GM12878 (cell line): Measurements from ENCODE around the gene ARHGAP45. TPM values are rescaled to one million over a fixed set of nuclear protein-coding genes. Genes with fewer than 3 reads are reported as not detected.

Source experiments
- ATAC-seq: fragments of 200-7000 bp; cut with Tn5 transposase; 3 replicates; pipeline ENCODE4 v1.9.1; 2020; ENCODE audit warnings: mild to moderate bottlenecking, moderate library complexity
- BruUV-seq: library from RNA; stranded (reverse); fragments of 400-500 nt; replicated peaks from 2 replicates; lab custom pipeline; 2021; lab: Mats Ljungman, UMichigan
- CTCF ChIA-PET: fragments of 300-600 bp; sonication (Branson Sonifier 250); formaldehyde crosslinking; extraction: SDS; loops from one replicate; lab custom pipeline; 2021; ENCODE audit warnings: inconsistent platforms; lab: Yijun Ruan, JAX
- POLR2A ChIA-PET: fragments of 350-600 bp; formaldehyde crosslinking; extraction: SDS; loops from one replicate; lab custom pipeline; 2021; ENCODE audit warnings: inconsistent platforms; lab: Charles Lee
- RAD21 ChIA-PET: fragments of 300-600 bp; sonication (Branson Sonifier 250); formaldehyde crosslinking; loops from one replicate; lab custom pipeline; 2023; ENCODE audit warnings: antibody characterized with exemption; ENCODE audit not compliant: unreplicated experiment; lab: Charles Lee
- SMC1A ChIA-PET: fragments of 300-600 bp; sonication (Branson Sonifier 250); formaldehyde crosslinking; loops from one replicate; lab custom pipeline; 2023; ENCODE audit not compliant: unreplicated experiment, uncharacterized antibody; lab: Charles Lee
- DNase-seq: peaks from one replicate; pipeline ENCODE4 v3.0.0-alpha.2; 2011; ENCODE audit warnings: low read depth, low spot score
- FAIRE-seq: peaks from 3 replicates; lab custom pipeline; 2011; peaks lifted over from hg19 to GRCh38; lab: Jason Lieb, UNC
- H2AFZ ChIP-seq: 2 replicates; pipeline ENCODE4 v1.6.0; 2011; ENCODE audit warnings: low read depth, low read length, control low read depth; ENCODE audit not compliant: control insufficient read depth
- H3K27ac ChIP-seq: 2 replicates; pipeline ENCODE4 v1.5.1; 2011; ENCODE audit warnings: control low read depth; ENCODE audit not compliant: control insufficient read depth, insufficient read depth
- H3K27me3 ChIP-seq, 2 experiments: replicated peaks in 1 of 2; 2 replicates each; pipeline versions ENCODE4 v1.6.0 to v1.6.1; 2011; ENCODE audit warnings: low read length in 1 of 2; ENCODE audit not compliant: control insufficient read depth in 2 of 2, insufficient read depth in 2 of 2
- H3K36me3 ChIP-seq, 2 experiments: 2 replicates each; pipeline ENCODE4 v1.5.1; 2011; ENCODE audit warnings: low read length in 1 of 2; ENCODE audit not compliant: control insufficient read depth in 2 of 2, insufficient read depth in 2 of 2
- H3K4me1 ChIP-seq: 2 replicates; pipeline ENCODE4 v1.6.1; 2011; ENCODE audit warnings: mild to moderate bottlenecking, low read length, moderate library complexity, mixed read lengths; ENCODE audit not compliant: control insufficient read depth, insufficient read depth
- H3K4me2 ChIP-seq: 2 replicates; pipeline ENCODE4 v1.6.0; 2011; ENCODE audit warnings: control low read depth; ENCODE audit not compliant: control insufficient read depth, insufficient read depth
- H3K4me3 ChIP-seq: fragments of 200-600 bp; sonication (generic); 2 replicates; pipeline ENCODE4 v1.5.1; 2016
- H3K79me2 ChIP-seq: 2 replicates; pipeline ENCODE4 v1.6.0; 2011; ENCODE audit warnings: low read length; ENCODE audit not compliant: control insufficient read depth, insufficient read depth
- H3K9ac ChIP-seq: 2 replicates; pipeline ENCODE4 v1.8.0; 2011; ENCODE audit warnings: low read length, control low read depth, mixed read lengths; ENCODE audit not compliant: control insufficient read depth, insufficient read depth
- H3K9me3 ChIP-seq: replicated peaks from 3 replicates; pipeline ENCODE4 v1.5.1; 2011; ENCODE audit warnings: mild to moderate bottlenecking, low read length; ENCODE audit not compliant: control insufficient read depth, insufficient read depth
- H4K20me1 ChIP-seq: 2 replicates; pipeline ENCODE4 v1.6.0; 2011; ENCODE audit not compliant: control insufficient read depth, insufficient read depth
- ATF7 ChIP-seq: fragments of 450-650 bp; IDR thresholded peaks from 2 replicates; pipeline ENCODE4 v1.6.1; 2016; ENCODE audit warnings: low read depth, mild to moderate bottlenecking
- BCL11A ChIP-seq: IDR thresholded peaks from 2 replicates; pipeline ENCODE4 v1.6.1; 2011; ENCODE audit warnings: low read depth, low read length
- HDAC2 ChIP-seq: fragments of 200-600 bp; sonication (generic); IDR thresholded peaks from 2 replicates; pipeline ENCODE4 v1.6.1; 2017
- MTA3 ChIP-seq: IDR thresholded peaks from 2 replicates; pipeline ENCODE4 v1.6.1; 2012; ENCODE audit warnings: low read length, inconsistent platforms, borderline replicate concordance
- POLR2A ChIP-seq: IDR thresholded peaks from 2 replicates; pipeline ENCODE4 v1.6.1; 2011; ENCODE audit warnings: low read depth, mild to moderate bottlenecking, low read length
- RB1 ChIP-seq: fragments of 450-650 bp; formaldehyde crosslinking; IDR thresholded peaks from 2 replicates; pipeline ENCODE4 v1.6.1; 2017; ENCODE audit warnings: mild to moderate bottlenecking, borderline replicate concordance
- SPI1 ChIP-seq: IDR thresholded peaks from 2 replicates; pipeline ENCODE4 v1.6.1; 2011; ENCODE audit warnings: low read depth, mild to moderate bottlenecking, low read length, moderate library complexity, borderline replicate concordance; ENCODE audit not compliant: insufficient read depth
- ZNF24 ChIP-seq: fragments of 450-650 bp; IDR thresholded peaks from 2 replicates; pipeline ENCODE4 v1.6.1; 2017; ENCODE audit warnings: antibody characterized with exemption, mild to moderate bottlenecking
- WGBS: methylation state at CpG from one replicate; pipeline ENCODE4 v1.1.6; 2016; ENCODE audit warnings: low lambda C conversion rate; ENCODE audit not compliant: insufficient replicate concordance, insufficient coverage; ENCODE audit errors: missing lambda C conversion rate; 5-methylcytosine and 5-hydroxymethylcytosine counted together
- in situ Hi-C: fragments of 300-500 bp; cut with MboI; formaldehyde crosslinking; loops from 9 replicates; pipeline ENCODE4 v1.14.3; 2018; ENCODE audit warnings: mixed read lengths
- intact Hi-C: fragments of 100-400 bp; cut with micrococcal nuclease; formaldehyde crosslinking; loops from one replicate; pipeline ENCODE4 v1.14.2; 2022; ENCODE audit not compliant: unreplicated experiment
- polyA plus RNA-seq, 11 experiments: library from polyadenylated mRNA; depleted of rRNA in 4 of 11; unstranded in 6 of 11; stranded (reverse) in 5 of 11; fragments of >200 nt; fragmentation: Nextera tagmentation in 4 of 11; fragmentation: Illumina TruSeq in 1 of 11; extraction: Ambion mirVana in 4 of 11; extraction: Trizol in 1 of 11; gene quantifications; 1 replicate in 1 of 11; 2 replicates in 10 of 11; pipeline versions ENCODE4 v1.2.1 to v1.2.3, GENCODE V29; 2011 to 2016; ENCODE audit warnings: inconsistent platforms in 2 of 11, missing spikeins in 2 of 11, low read depth in 1 of 11
- total RNA-seq, 4 experiments: library from RNA; depleted of rRNA in 3 of 4; stranded (reverse); fragments of >200 nt in 3 of 4; fragmentation: Illumina TruSeq in 1 of 4; extraction: Trizol in 1 of 4; gene quantifications; 2 replicates each; pipeline versions ENCODE4 v1.2.1 to v1.2.3, GENCODE V29; 2013 to 2021
- TF ChIP-seq, protein P1 (sequence below): fragments of 450-650 bp; IDR thresholded peaks from 2 replicates; pipeline ENCODE4 v1.6.1; 2017; ENCODE audit warnings: borderline replicate concordance
- TF ChIP-seq, protein P2 (sequence below): fragments of 450-650 bp; formaldehyde crosslinking; IDR thresholded peaks from 2 replicates; pipeline ENCODE4 v1.4.0; 2020; ENCODE audit warnings: mild to moderate bottlenecking, moderate library complexity
- TF ChIP-seq, protein P3 (sequence below): IDR thresholded peaks from 2 replicates; pipeline ENCODE4 v1.6.1; 2012; ENCODE audit warnings: low read depth, low read length, improper control_type of control experiment
- TF ChIP-seq, protein P4 (sequence below): IDR thresholded peaks from 2 replicates; pipeline ENCODE4 v1.6.1; 2012; ENCODE audit warnings: improper control_type of control experiment, low read depth, low read length; ENCODE audit not compliant: insufficient replicate concordance
- TF ChIP-seq, protein P5 (sequence below): IDR thresholded peaks from 2 replicates; pipeline ENCODE4 v1.6.1; 2012; ENCODE audit warnings: low read depth, low read length, improper control_type of control experiment

Gene ARHGAP45
- total and polyA plus RNA-seq, 10 of the 15 experiments (the other 5 are each of a cell fraction or from before 2014, with no cell fraction given): 1.4 to 151 (median 59.9) TPM

DNA sequence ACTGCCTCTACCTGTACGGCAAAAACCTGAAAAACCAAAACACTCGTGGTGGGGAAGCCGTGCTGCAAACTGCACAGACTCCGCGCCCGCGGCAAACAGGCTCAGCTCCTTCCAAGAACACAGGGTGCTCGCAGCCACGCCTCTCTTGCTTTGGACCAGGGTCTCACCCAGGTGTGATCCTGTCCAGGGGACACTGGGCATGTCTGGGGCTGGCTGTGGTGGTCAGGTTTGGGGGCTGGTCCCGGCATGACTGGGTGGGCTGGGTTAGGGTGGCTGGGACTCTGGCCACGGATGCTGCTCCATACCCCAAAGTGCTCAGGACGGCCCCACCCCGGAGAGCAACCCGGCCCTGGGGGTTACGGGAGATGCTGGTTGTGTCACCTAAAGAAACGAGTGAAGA is 50.7 kb downstream of the ARHGAP45 start (continued):
- TF ChIP-seq, protein P1, sequence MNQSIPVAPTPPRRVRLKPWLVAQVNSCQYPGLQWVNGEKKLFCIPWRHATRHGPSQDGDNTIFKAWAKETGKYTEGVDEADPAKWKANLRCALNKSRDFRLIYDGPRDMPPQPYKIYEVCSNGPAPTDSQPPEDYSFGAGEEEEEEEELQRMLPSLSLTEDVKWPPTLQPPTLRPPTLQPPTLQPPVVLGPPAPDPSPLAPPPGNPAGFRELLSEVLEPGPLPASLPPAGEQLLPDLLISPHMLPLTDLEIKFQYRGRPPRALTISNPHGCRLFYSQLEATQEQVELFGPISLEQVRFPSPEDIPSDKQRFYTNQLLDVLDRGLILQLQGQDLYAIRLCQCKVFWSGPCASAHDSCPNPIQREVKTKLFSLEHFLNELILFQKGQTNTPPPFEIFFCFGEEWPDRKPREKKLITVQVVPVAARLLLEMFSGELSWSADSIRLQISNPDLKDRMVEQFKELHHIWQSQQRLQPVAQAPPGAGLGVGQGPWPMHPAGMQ: no peak
- no peak for TF ChIP-seq SPI1
- no peak for TF ChIP-seq MTA3
- no peak for TF ChIP-seq ATF7
- TF ChIP-seq, protein P2, sequence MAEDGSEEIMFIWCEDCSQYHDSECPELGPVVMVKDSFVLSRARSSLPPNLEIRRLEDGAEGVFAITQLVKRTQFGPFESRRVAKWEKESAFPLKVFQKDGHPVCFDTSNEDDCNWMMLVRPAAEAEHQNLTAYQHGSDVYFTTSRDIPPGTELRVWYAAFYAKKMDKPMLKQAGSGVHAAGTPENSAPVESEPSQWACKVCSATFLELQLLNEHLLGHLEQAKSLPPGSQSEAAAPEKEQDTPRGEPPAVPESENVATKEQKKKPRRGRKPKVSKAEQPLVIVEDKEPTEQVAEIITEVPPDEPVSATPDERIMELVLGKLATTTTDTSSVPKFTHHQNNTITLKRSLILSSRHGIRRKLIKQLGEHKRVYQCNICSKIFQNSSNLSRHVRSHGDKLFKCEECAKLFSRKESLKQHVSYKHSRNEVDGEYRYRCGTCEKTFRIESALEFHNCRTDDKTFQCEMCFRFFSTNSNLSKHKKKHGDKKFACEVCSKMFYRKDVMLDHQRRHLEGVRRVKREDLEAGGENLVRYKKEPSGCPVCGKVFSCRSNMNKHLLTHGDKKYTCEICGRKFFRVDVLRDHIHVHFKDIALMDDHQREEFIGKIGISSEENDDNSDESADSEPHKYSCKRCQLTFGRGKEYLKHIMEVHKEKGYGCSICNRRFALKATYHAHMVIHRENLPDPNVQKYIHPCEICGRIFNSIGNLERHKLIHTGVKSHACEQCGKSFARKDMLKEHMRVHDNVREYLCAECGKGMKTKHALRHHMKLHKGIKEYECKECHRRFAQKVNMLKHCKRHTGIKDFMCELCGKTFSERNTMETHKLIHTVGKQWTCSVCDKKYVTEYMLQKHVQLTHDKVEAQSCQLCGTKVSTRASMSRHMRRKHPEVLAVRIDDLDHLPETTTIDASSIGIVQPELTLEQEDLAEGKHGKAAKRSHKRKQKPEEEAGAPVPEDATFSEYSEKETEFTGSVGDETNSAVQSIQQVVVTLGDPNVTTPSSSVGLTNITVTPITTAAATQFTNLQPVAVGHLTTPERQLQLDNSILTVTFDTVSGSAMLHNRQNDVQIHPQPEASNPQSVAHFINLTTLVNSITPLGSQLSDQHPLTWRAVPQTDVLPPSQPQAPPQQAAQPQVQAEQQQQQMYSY (CRISPR knock-in tag): no peak
- no peak for TF ChIP-seq POLR2A
- no peak for TF ChIP-seq HDAC2
- TF ChIP-seq, all 136 proteins: peak for 0

DNA sequence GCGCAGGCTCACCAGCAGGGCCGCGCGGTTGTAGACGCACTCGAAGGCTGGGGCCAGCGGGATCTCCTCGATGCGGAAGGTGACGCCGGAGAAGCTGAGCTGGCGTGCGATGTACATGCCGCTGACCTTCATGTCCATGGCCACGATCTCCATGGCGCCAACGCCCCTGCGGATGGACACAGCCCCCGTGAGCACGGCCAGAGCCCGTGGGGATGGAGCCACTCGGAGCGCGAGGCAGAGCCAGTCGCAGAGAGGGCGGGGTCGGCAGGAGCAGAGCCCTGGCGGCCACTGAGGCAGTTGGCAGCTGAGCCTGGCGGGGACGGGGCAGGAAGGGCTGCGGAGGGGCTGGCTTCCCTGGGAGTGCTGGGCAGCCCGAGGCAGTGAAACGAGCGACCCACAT is 52.0 kb downstream of the ARHGAP45 start:
- ATAC-seq (no peak), DNase-seq (no peak), FAIRE-seq (no peak)
- Histone ChIP-seq H2AFZ (no peak overlapping the region), H3K79me2 (no peaks in the 10 kb centered on the region), H3K9me3 (no peaks in the 10 kb centered on the region), H4K20me1 (no peaks in the 10 kb centered on the region), H3K27ac (no peak overlapping the region), H3K36me3 (peaks cover 0 to 45% of the 10 kb centered on the region in 2 experiments), H3K4me3 (no peak overlapping the region), H3K4me1 (no peaks in the 10 kb centered on the region), H3K27me3 (no peaks in the 10 kb centered on the region), H3K4me2 (no peak overlapping the region), H3K9ac (no peak overlapping the region)
- in situ Hi-C loops: no loop called here
- ChIA-PET POLR2A (no interaction called here), SMC1A (no interaction called here), CTCF (no interaction called here), RAD21 (no interaction called here)
- WGBS: 94% methylated on average over 34 of the region's 34 CpGs
- intact Hi-C loops: no loop called here
- BruUV-seq: no TSS peak
- TF ChIP-seq, protein P3, sequence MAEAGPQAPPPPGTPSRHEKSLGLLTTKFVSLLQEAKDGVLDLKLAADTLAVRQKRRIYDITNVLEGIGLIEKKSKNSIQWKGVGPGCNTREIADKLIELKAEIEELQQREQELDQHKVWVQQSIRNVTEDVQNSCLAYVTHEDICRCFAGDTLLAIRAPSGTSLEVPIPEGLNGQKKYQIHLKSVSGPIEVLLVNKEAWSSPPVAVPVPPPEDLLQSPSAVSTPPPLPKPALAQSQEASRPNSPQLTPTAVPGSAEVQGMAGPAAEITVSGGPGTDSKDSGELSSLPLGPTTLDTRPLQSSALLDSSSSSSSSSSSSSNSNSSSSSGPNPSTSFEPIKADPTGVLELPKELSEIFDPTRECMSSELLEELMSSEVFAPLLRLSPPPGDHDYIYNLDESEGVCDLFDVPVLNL: no peak
- TF ChIP-seq BCL11A (no peak), RB1 (no peak), ZNF24 (no peak)
- TF ChIP-seq, protein P4, sequence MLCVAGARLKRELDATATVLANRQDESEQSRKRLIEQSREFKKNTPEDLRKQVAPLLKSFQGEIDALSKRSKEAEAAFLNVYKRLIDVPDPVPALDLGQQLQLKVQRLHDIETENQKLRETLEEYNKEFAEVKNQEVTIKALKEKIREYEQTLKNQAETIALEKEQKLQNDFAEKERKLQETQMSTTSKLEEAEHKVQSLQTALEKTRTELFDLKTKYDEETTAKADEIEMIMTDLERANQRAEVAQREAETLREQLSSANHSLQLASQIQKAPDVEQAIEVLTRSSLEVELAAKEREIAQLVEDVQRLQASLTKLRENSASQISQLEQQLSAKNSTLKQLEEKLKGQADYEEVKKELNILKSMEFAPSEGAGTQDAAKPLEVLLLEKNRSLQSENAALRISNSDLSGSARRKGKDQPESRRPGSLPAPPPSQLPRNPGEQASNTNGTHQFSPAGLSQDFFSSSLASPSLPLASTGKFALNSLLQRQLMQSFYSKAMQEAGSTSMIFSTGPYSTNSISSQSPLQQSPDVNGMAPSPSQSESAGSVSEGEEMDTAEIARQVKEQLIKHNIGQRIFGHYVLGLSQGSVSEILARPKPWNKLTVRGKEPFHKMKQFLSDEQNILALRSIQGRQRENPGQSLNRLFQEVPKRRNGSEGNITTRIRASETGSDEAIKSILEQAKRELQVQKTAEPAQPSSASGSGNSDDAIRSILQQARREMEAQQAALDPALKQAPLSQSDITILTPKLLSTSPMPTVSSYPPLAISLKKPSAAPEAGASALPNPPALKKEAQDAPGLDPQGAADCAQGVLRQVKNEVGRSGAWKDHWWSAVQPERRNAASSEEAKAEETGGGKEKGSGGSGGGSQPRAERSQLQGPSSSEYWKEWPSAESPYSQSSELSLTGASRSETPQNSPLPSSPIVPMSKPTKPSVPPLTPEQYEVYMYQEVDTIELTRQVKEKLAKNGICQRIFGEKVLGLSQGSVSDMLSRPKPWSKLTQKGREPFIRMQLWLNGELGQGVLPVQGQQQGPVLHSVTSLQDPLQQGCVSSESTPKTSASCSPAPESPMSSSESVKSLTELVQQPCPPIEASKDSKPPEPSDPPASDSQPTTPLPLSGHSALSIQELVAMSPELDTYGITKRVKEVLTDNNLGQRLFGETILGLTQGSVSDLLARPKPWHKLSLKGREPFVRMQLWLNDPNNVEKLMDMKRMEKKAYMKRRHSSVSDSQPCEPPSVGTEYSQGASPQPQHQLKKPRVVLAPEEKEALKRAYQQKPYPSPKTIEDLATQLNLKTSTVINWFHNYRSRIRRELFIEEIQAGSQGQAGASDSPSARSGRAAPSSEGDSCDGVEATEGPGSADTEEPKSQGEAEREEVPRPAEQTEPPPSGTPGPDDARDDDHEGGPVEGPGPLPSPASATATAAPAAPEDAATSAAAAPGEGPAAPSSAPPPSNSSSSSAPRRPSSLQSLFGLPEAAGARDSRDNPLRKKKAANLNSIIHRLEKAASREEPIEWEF: no peak
- TF ChIP-seq, protein P5, sequence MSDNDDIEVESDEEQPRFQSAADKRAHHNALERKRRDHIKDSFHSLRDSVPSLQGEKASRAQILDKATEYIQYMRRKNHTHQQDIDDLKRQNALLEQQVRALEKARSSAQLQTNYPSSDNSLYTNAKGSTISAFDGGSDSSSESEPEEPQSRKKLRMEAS: no peak
